Hepatocyte (in vitro differentiated cells): ENCODE results near the gene NFIA. TPM values are rescaled to one million over a fixed set of nuclear protein-coding genes. Genes with fewer than 3 reads are reported as not detected.

Experiments used
- DNase-seq: peaks from one replicate; pipeline ENCODE4 v3.0.0-alpha.2; 2016; ENCODE audit warnings: low spot score
- H2AFZ ChIP-seq: fragments of 200-600 bp; sonication (generic); 2 replicates; pipeline ENCODE4 v1.6.0; 2016; ENCODE audit warnings: antibody characterized with exemption, mild to moderate bottlenecking
- H3K27ac ChIP-seq: fragments of 200-600 bp; sonication (generic); 2 replicates; pipeline ENCODE4 v1.5.1; 2016; ENCODE audit warnings: mild to moderate bottlenecking
- H3K27me3 ChIP-seq: fragments of 200-600 bp; sonication (generic); 2 replicates; pipeline ENCODE4 v1.6.1; 2016
- H3K36me3 ChIP-seq: fragments of 200-600 bp; sonication (generic); replicated peaks from 2 replicates; pipeline ENCODE4 v1.5.1; 2016; ENCODE audit warnings: low read depth; ENCODE audit not compliant: insufficient read depth
- H3K4me1 ChIP-seq: fragments of 200-600 bp; sonication (generic); 2 replicates; pipeline ENCODE4 v1.5.1; 2016; ENCODE audit warnings: mild to moderate bottlenecking, moderate library complexity; ENCODE audit not compliant: insufficient read depth
- H3K4me2 ChIP-seq: fragments of 200-600 bp; sonication (generic); 2 replicates; pipeline ENCODE4 v1.6.0; 2016
- H3K4me3 ChIP-seq: fragments of 200-600 bp; sonication (generic); 2 replicates; pipeline ENCODE4 v1.5.1; 2016; ENCODE audit warnings: mild to moderate bottlenecking
- H3K79me2 ChIP-seq: fragments of 200-600 bp; sonication (generic); 2 replicates; pipeline ENCODE4 v1.6.0; 2017; ENCODE audit warnings: mild to moderate bottlenecking
- H3K9me2 ChIP-seq: fragments of 200-600 bp; sonication (generic); replicated peaks from 2 replicates; pipeline ENCODE4 v1.6.0; 2017; ENCODE audit warnings: mild to moderate bottlenecking; ENCODE audit not compliant: insufficient read depth
- H3K9me3 ChIP-seq: fragments of 200-600 bp; sonication (generic); 2 replicates; pipeline ENCODE4 v1.5.1; 2016; ENCODE audit warnings: low read depth, mild to moderate bottlenecking
- H4K20me1 ChIP-seq: fragments of 200-600 bp; sonication (generic); 2 replicates; pipeline ENCODE4 v1.6.0; 2016; ENCODE audit warnings: mild to moderate bottlenecking; ENCODE audit not compliant: insufficient read depth, poor library complexity, severe bottlenecking
- CTCF ChIP-seq: fragments of 200-600 bp; sonication (generic); IDR thresholded peaks from 2 replicates; pipeline ENCODE4 v1.5.1; 2016; ENCODE audit warnings: antibody characterized with exemption, mild to moderate bottlenecking; ENCODE audit not compliant: poor library complexity
- EZH2 ChIP-seq: fragments of 200-600 bp; sonication (generic); IDR thresholded peaks from 2 replicates; pipeline ENCODE4 v1.6.1; 2016; ENCODE audit warnings: antibody characterized with exemption, mild to moderate bottlenecking, borderline replicate concordance
- EZH2phosphoT487 ChIP-seq: fragments of 200-600 bp; sonication (generic); IDR thresholded peaks from one replicate; pipeline ENCODE4 v1.6.1; 2018; ENCODE audit warnings: antibody characterized with exemption, mild to moderate bottlenecking, low read depth, moderate library complexity; ENCODE audit not compliant: unreplicated experiment, severe bottlenecking
- WGBS: methylation state at CpG from one replicate; pipeline ENCODE4 v1.1.6; 2016; ENCODE audit warnings: low lambda C conversion rate; ENCODE audit errors: missing lambda C conversion rate; 5-methylcytosine and 5-hydroxymethylcytosine counted together
- polyA plus RNA-seq: library from polyadenylated mRNA; unstranded; fragments of >200 nt; fragmentation: Nextera tagmentation; extraction: Ambion mirVana; gene quantifications from 2 replicates; pipeline ENCODE4 v1.2.1, GENCODE V29; 2016
- total RNA-seq: library from RNA; depleted of rRNA; stranded (reverse); fragments of >200 nt; gene quantifications from 2 replicates; pipeline ENCODE4 v1.2.3, GENCODE V29; 2014

NFIA gene
- total and polyA plus RNA-seq, 2 experiments from 2014 or later, result 15.1 to 18.2 TPM

GRCh38 chr1:61049850-61050540, 32.4 kb upstream of the NFIA start:
- no peaks in the 10 kb centered on the region for H3K9me3 ChIP-seq
- H2AFZ ChIP-seq, result peak overlapping the region; percentile 99
- H3K27me3 ChIP-seq, result peaks cover 38% of the 10 kb centered on the region
- no peaks in the 10 kb centered on the region for H3K9me2 ChIP-seq
- H3K4me1 ChIP-seq, result peaks cover 22% of the 10 kb centered on the region
- TF ChIP-seq CTCF, result peak; percentile 97
- TF ChIP-seq EZH2phosphoT487, result no peak
- no peak for TF ChIP-seq EZH2
- peak overlapping the region; percentile 67 for H3K27ac ChIP-seq
- H3K36me3 ChIP-seq, result no peaks in the 10 kb centered on the region
- DNase-seq, result peak; percentile 93
- H3K4me2 ChIP-seq, result peak overlapping the region; percentile 96
- H4K20me1 ChIP-seq, result no peaks in the 10 kb centered on the region
- no peaks in the 10 kb centered on the region for H3K79me2 ChIP-seq
- 2% methylated on average over 37 of the region's 48 CpGs for WGBS
- peak overlapping the region; percentile 99 for H3K4me3 ChIP-seq

GRCh38 chr1:61050541-61051442, 31.6 kb upstream of the NFIA start:
- peak; percentile 54 for DNase-seq

GRCh38 chr1:61051443-61051718, 31.0 kb upstream of the NFIA start:
- Histone ChIP-seq H3K27me3 (peaks cover 38% of the 10 kb centered on the region), H3K4me3 (no peak overlapping the region), H3K9me2 (no peaks in the 10 kb centered on the region), H3K4me1 (peaks cover 32% of the 10 kb centered on the region), H3K79me2 (no peaks in the 10 kb centered on the region), H3K36me3 (no peaks in the 10 kb centered on the region), H3K4me2 (peak overlapping the region; percentile 96), H4K20me1 (no peaks in the 10 kb centered on the region), H2AFZ (no peak overlapping the region), H3K27ac (no peak overlapping the region), H3K9me3 (no peaks in the 10 kb centered on the region)
- no peak for TF ChIP-seq EZH2
- no peak for TF ChIP-seq CTCF
- TF ChIP-seq EZH2phosphoT487, result no peak
- whole genome bisulfite sequencing, result 45% methylated on average over 4 of the region's 4 CpGs
- DNase-seq, result no peak

More at GRCh38 chr1:61050541-61051442, 31.6 kb upstream of the NFIA start:
- peaks cover 30% of the 10 kb centered on the region for H3K4me1 ChIP-seq
- peak overlapping the region; percentile 67 for H3K27ac ChIP-seq
- peak overlapping the region; percentile 96 for H3K4me2 ChIP-seq
- peaks cover 38% of the 10 kb centered on the region for H3K27me3 ChIP-seq
- H3K36me3 ChIP-seq, result no peaks in the 10 kb centered on the region
- no peaks in the 10 kb centered on the region for H4K20me1 ChIP-seq
- H3K4me3 ChIP-seq, result peak overlapping the region; percentile 99
- H3K9me2 ChIP-seq, result no peaks in the 10 kb centered on the region
- TF ChIP-seq EZH2phosphoT487, result peak; percentile 40
- peak; percentile 70 for TF ChIP-seq EZH2
- no peak for TF ChIP-seq CTCF
- under 1% methylated on average over 16 of the region's 85 CpGs for WGBS
- peak overlapping the region; percentile 99 for H2AFZ ChIP-seq
- no peaks in the 10 kb centered on the region for H3K9me3 ChIP-seq
- H3K79me2 ChIP-seq, result no peaks in the 10 kb centered on the region
